ENCODE results near the gene HCN2. TPM values are rescaled to one million over a fixed set of nuclear protein-coding genes. Genes with fewer than 3 reads are reported as not detected.

The HCN2 gene
- total and polyA plus RNA-seq, 5 experiments from 2014 or later = 0.03 to 0.68 (median 0.28) TPM; not detected in 1

DNA sequence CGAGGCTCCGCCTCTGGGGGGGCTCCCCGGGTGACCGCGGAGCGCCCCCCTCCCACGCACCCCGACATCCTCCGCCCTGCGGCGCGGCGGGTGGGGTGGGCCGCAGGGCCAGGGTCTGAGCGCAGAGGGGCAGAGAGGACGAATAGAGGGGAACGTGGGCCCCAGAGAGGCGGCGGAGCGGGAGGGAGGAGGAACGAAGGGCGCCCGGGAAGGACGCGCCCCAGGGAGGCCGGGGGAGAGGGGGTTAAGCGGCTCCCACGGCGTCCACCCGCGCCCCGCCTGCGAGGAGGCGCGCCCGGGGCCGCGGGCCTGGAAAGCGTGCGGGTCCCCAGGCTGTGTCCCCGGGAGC is 1.0 kb downstream of the HCN2 start:
- POLR2A ChIA-PET = no interaction called here
- H3K4me1 Mint-ChIP-seq = peaks cover 1 to 13% (median 10%) of the 10 kb centered on the region in 4 donors
- DNase-seq = no peak
- H3K27ac Mint-ChIP-seq = no peak overlapping the region
- H3K9me3 Mint-ChIP-seq = no peaks in the 10 kb centered on the region
- H3K27me3 Mint-ChIP-seq = peaks cover 0 to 36% (median 0%) of the 10 kb centered on the region in 5 donors
- peak overlapping the region in 1 of 10 donors; percentile 49 for H3K4me3 Mint-ChIP-seq
- ATAC-seq = no peak
- no peaks in the 10 kb centered on the region for H3K36me3 Mint-ChIP-seq

DNA sequence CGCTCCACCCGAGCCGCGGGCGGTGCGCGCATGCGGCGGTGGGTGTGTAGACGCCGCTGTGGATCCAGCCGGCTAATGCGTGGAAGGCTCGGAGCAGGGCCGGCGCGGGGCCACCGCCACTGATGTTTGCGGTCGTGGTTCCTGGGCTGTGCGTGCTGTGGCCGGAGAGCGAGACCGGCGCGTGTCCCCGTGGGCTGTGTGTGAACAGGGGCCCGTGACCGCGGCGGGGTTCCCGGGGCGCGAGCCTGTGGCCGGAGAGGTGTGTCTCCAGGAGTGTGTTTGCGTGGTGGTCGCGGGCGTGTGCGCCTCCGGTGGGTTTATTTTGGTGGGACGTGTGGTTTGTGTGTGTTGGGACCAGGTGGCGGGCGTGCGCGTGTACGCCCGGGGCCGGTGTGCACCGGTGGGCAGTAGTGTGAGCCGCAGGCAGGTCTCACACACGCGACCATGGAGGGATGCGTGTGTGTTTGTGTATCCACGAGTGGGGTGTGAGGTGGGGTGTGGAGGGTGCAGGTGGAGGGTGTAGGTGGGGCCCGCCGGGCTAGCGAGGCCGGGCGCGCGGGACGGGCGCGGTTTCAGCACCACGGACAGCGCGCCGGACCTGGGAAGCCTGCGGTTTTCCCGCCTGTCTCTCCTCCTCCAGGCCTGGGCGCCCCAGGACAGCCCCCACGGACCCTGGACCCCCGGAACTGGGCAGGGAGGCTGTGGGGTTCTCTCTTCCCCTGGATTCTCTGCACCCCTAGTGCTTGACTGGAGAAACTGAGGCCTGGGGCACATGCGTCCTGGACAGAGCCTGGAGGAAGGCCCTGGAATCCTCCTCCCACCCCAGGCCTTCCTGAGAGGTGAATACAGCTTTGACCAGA is 1.6 kb downstream of the HCN2 start:
- no peaks in the 10 kb centered on the region for H3K9me3 Mint-ChIP-seq

DNA sequence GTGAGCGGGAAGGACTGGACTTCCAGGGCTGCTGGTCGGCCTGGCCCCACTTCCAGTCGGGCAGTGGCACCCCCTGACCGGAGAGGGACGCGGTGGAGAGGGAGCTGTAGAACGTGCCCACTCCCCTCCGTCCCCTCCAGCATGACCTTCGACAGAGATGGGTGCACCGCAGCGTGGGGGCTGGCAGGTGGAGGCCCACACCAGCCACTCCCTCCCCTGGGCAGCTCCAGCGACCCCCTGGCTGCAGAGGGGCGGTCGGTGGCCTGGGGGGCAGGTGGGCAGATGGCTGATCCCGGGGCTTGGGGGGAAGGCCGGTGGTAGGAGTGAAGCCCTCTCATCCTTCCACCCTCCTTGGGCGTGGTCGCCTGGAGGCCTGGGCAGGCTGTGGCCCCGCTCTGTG is 2.4 kb downstream of the HCN2 start:
- Mint-ChIP-seq H3K36me3 (no peaks in the 10 kb centered on the region), H3K27ac (no peak overlapping the region), H3K9me3 (no peaks in the 10 kb centered on the region), H3K27me3 (peaks cover 0 to 26% (median 0%) of the 10 kb centered on the region in 5 donors), H3K4me3 (no peak overlapping the region), H3K4me1 (peaks cover 0 to 13% (median 10%) of the 10 kb centered on the region in 4 donors)
- ATAC-seq (no peak), DNase-seq (no peak)
- POLR2A ChIA-PET = no interaction called here

More for the DNA sequence above, 1.6 kb downstream of the HCN2 start:
- ATAC-seq = no peak
- no peak for DNase-seq
- Mint-ChIP-seq H3K27ac (peak overlapping the region in 1 of 10 donors; percentile 51), H3K36me3 (no peaks in the 10 kb centered on the region), H3K27me3 (peaks cover 0 to 32% (median 0%) of the 10 kb centered on the region in 5 donors), H3K4me3 (peak overlapping the region in 8 of 10 donors; percentile 9 to 76 (median 32)), H3K4me1 (peaks cover under 1 to 13% (median 10%) of the 10 kb centered on the region in 4 donors)
- POLR2A ChIA-PET = no interaction called here

GRCh38 chr19:593055-593454 is 3.4 kb downstream of the HCN2 start:
- Mint-ChIP-seq H3K36me3 (no peaks in the 10 kb centered on the region), H3K27ac (no peak overlapping the region), H3K27me3 (peaks cover 0 to 24% (median 0%) of the 10 kb centered on the region in 5 donors), H3K4me1 (peaks cover 0 to 12% (median 8%) of the 10 kb centered on the region in 4 donors), H3K4me3 (peak overlapping the region in 2 of 10 donors; percentile 6 to 18), H3K9me3 (no peaks in the 10 kb centered on the region)
- POLR2A ChIA-PET = no interaction called here
- DNase-seq (no peak), ATAC-seq (no peak)

GRCh38 chr19:593505-593904 is 3.8 kb downstream of the HCN2 start:
- Mint-ChIP-seq H3K27ac (no peak overlapping the region), H3K9me3 (no peaks in the 10 kb centered on the region), H3K4me1 (peaks cover 0 to 10% (median 4%) of the 10 kb centered on the region in 4 donors), H3K27me3 (peaks cover 0 to 22% (median 0%) of the 10 kb centered on the region in 5 donors), H3K4me3 (no peak overlapping the region), H3K36me3 (no peaks in the 10 kb centered on the region)
- POLR2A ChIA-PET = no interaction called here
- no peak for DNase-seq
- no peak for ATAC-seq

DNA sequence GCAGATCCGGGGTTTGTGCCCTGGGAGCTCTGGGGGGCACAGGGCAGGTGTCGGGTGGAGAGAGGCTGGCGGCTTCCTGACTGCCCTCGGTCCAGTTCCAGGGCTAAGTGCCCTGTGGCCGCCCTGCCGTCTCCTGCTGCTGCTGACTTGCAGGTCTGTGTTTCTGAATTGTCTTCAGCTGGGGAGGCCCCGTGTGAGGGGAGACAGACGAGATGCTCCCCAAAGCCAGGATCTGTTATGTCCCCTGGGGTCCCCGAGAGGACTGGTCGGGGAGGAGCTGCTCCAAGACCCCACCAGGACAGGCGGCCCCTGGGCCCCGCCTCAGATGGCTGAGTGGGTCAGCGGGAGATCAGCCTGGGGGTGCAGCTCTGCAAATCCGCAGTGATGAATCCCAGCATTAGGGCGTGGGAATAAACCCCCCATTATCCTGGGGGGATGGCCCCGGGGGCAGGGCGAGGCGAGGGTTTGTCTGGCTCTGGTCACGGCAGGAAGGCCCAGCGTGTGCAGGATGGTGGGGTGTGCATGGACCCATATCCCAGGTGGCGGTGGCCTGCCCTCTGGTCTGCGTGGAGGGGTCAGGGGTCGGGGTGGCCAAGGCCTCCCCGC is 4.7 kb downstream of the HCN2 start:
- Mint-ChIP-seq H3K4me3 (no peak overlapping the region), H3K4me1 (peaks cover 0 to 5% (median 2%) of the 10 kb centered on the region in 4 donors), H3K27ac (peak overlapping the region in 1 of 10 donors; percentile 13), H3K27me3 (peaks cover 0 to 16% (median 0%) of the 10 kb centered on the region in 5 donors), H3K36me3 (no peaks in the 10 kb centered on the region), H3K9me3 (no peaks in the 10 kb centered on the region)
- no peak for DNase-seq
- POLR2A ChIA-PET = interaction anchor here (1.0 kb wide), 1 partner anchor 69 kb away, joined by 3 read pairs; the partner anchor contains the start of gene RNF126
- ATAC-seq = no peak

GRCh38 chr19:595326-596262 is 5.9 kb downstream of the HCN2 start:
- ATAC-seq = no peak
- no peak overlapping the region for H3K27ac Mint-ChIP-seq
- H3K4me1 Mint-ChIP-seq = peaks cover 0 to 3% (median 1%) of the 10 kb centered on the region in 4 donors
- POLR2A ChIA-PET = interaction anchor here (0.6 to 1.1 kb wide), 2 partner anchors 81 to 85 kb away, joined by 3 to 4 read pairs; no protein-coding TSS in a partner anchor
- no peak for DNase-seq
- no peak overlapping the region for H3K4me3 Mint-ChIP-seq
- H3K27me3 Mint-ChIP-seq = peaks cover 0 to 14% (median 0%) of the 10 kb centered on the region in 5 donors
- no peaks in the 10 kb centered on the region for H3K36me3 Mint-ChIP-seq
- peaks cover 0 to under 1% (median 0%) of the 10 kb centered on the region in 9 donors for H3K9me3 Mint-ChIP-seq

DNA sequence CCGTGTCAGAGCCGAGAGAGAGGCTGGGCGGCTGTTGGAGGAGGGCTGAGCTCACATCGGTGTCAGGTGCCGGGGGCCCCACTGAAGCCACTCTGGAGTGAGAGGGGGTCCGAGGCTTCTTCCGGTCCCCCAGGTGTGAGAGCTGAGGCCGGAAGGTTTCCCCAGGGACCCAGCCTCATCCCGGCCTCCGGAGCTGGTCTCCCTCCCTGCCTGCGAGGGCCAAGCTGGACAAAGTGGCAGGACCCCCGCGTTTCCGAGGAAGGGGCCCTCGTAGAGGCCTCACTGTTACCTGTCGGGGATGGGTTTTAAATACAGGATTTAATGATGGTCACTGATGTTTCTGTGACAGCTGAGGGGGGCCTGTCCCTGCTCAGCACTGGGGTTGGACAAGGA is 6.6 kb downstream of the HCN2 start:
- no peaks in the 10 kb centered on the region for H3K36me3 Mint-ChIP-seq
- H3K4me1 Mint-ChIP-seq = peaks cover 0 to 2% (median under 1%) of the 10 kb centered on the region in 4 donors
- no peak overlapping the region for H3K27ac Mint-ChIP-seq
- DNase-seq (no peak), ATAC-seq (no peak)
- peaks cover 0 to 4% (median 0%) of the 10 kb centered on the region in 9 donors for H3K9me3 Mint-ChIP-seq
- peaks cover 0 to 11% (median 0%) of the 10 kb centered on the region in 5 donors for H3K27me3 Mint-ChIP-seq
- POLR2A ChIA-PET = interaction anchor here (1.1 kb wide), 1 partner anchor 86 kb away, joined by 3 read pairs; no protein-coding TSS in a partner anchor
- no peak overlapping the region for H3K4me3 Mint-ChIP-seq

DNA sequence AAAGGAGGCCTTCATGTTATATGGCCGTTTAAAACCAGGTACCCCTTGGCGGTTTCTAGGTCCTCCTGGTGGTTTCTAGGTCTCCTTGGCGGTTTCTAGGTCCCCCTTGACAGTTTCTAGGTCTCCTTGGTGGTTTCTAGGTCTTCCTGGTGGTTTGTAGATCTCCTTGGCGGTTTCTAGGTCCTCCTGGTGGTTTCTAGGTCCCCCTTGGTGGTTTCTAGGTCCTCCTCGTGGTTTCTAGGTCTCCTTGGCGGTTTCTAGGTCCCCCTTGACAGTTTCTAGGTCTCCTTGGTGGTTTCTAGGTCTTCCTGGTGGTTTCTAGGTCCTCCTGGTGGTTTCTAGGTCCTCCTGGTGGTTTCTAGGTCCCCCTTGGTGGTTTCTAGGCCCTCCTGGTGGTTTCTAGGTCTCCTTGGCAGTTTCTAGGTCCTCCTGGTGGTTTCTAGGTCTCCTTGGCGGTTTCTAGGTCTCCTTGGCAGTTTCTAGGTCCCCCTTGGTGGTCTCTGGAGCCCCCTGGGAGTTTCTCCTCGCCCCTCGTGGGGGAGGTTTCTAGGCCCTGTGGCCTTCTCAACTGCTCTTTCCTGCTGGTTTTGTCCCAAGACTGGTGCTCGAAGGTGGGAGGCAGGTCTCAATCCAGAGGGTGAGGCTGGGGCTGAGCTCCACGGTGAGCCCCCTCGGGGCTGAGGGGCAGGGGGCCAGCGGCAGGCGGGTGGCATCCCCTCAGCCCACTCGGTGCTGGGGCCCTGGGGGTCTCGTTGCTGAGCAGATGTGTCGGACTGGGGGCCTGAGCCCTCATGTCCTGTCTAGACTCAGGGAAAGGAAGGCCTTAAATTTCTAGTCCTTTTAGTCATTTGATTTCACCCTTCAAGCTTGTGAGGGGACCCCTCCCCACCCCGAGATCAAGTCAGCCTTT is 8.0 kb downstream of the HCN2 start:
- peaks cover 0 to 8% (median 0%) of the 10 kb centered on the region in 9 donors for H3K9me3 Mint-ChIP-seq
- H3K27ac Mint-ChIP-seq = no peak overlapping the region
- POLR2A ChIA-PET = interaction anchor here (0.5 kb wide), 1 partner anchor 1298 kb away, joined by 3 read pairs; no protein-coding TSS in a partner anchor
- no peaks in the 10 kb centered on the region for H3K4me1 Mint-ChIP-seq
- H3K36me3 Mint-ChIP-seq = no peaks in the 10 kb centered on the region
- no peak for ATAC-seq
- DNase-seq = no peak
- H3K4me3 Mint-ChIP-seq = no peak overlapping the region
- peaks cover 0 to 6% (median 0%) of the 10 kb centered on the region in 5 donors for H3K27me3 Mint-ChIP-seq

DNA sequence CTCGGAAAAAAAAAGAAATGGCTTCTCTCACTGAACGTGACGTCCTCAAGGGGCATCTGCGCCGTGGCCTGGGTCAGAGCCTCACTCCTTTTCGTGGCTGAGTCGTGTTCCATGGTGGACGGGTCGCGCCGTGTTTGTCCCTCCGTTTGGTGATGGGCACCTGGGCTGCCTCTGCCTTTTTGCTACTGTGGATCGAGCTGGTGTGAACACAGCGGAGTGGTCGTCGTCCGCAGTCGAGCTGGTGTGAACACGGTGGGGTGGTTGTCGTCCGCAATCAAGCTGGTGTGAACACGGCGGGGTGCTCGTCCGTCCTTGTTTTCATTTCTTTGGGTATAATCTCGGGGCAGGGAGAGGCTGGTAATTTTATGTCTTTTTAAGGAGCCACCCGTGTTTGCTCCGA is 11.6 kb downstream of the HCN2 start:
- Mint-ChIP-seq H3K27ac (peak overlapping the region in 2 of 10 donors; percentile 46 to 73), H3K36me3 (no peaks in the 10 kb centered on the region), H3K9me3 (peaks cover 0 to 8% (median 0%) of the 10 kb centered on the region in 9 donors), H3K27me3 (no peaks in the 10 kb centered on the region), H3K4me1 (no peaks in the 10 kb centered on the region), H3K4me3 (no peak overlapping the region)
- POLR2A ChIA-PET = no interaction called here
- ATAC-seq = no peak
- no peak for DNase-seq

DNA sequence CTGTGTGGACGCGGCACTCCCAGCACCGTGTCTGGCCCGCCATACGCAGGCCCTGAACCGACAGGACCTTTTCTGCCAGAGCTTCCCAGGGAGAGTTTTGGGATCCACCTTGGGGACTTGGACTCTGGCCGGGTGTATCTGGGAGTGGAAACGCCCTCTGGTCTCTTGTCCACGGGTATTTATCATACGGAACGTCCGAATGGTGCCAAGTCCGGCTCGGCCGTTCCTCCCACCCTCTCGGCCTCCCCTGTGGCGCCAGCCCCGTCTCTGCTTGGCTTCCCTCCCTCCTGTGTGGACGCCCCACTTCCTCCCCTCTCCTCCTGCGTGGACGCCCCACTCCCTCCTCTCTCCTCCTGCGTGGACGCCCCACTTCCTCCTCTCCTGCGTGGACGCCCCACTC is 12.1 kb downstream of the HCN2 start:
- POLR2A ChIA-PET = no interaction called here
- H3K27ac Mint-ChIP-seq = no peak overlapping the region
- H3K4me3 Mint-ChIP-seq = no peak overlapping the region
- no peaks in the 10 kb centered on the region for H3K4me1 Mint-ChIP-seq
- peaks cover 0 to 8% (median 0%) of the 10 kb centered on the region in 9 donors for H3K9me3 Mint-ChIP-seq
- no peaks in the 10 kb centered on the region for H3K36me3 Mint-ChIP-seq
- no peak for ATAC-seq
- DNase-seq = no peak
- H3K27me3 Mint-ChIP-seq = no peaks in the 10 kb centered on the region
